HUES48 (cell line): ENCODE data around the gene ADAMTS5.

ENCODE experiments used
- H3K27ac ChIP-seq: one replicate; pipeline ENCODE4 v1.7.0; 2013; ENCODE audit warnings: low read depth, low read length, inconsistent platforms
- H3K27me3 ChIP-seq: 2 replicates; pipeline ENCODE4 v1.6.1; 2013; ENCODE audit warnings: mild to moderate bottlenecking, low read length; ENCODE audit not compliant: control insufficient read depth, insufficient read depth
- H3K36me3 ChIP-seq: 2 replicates; pipeline ENCODE4 v1.6.1; 2013; ENCODE audit warnings: low read length; ENCODE audit not compliant: control insufficient read depth, insufficient read depth
- H3K4me1 ChIP-seq: 2 replicates; pipeline ENCODE4 v1.6.1; 2013; ENCODE audit warnings: mild to moderate bottlenecking, low read length; ENCODE audit not compliant: control insufficient read depth, insufficient read depth
- H3K4me3 ChIP-seq: 2 replicates; pipeline ENCODE4 v1.5.1; 2013; ENCODE audit warnings: mild to moderate bottlenecking, low read depth, low read length
- H3K9ac ChIP-seq: 2 replicates; pipeline ENCODE4 v1.6.1; 2013; ENCODE audit warnings: mild to moderate bottlenecking, low read depth, low read length, moderate library complexity
- H3K9me3 ChIP-seq: 2 replicates; pipeline ENCODE4 v1.6.1; 2013; ENCODE audit warnings: low read length; ENCODE audit not compliant: control insufficient read depth, insufficient read depth

The ADAMTS5 gene

DNA sequence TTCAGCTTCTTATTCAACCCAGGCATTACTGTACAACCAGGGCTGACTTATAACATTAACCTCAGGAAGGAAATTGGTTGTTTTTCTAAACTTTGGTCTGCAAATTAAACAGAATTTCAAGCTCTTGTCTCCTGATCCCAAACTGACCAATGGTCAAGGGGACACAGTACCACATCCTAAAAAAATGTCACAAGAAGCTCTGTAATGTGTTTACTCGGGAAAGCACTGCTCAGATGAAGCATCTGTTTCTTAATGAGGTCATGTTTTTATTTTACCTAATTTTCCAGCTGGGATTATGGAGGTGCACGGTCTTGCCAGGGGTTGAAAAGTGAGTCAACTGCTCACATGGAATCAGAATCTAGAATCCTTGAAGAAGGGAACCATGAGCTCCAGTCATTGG lies 18.7 kb downstream of the ADAMTS5 start:
- no peak overlapping the region for H3K4me3 ChIP-seq
- no peaks in the 10 kb centered on the region for H3K9me3 ChIP-seq
- H3K36me3 ChIP-seq, result no peaks in the 10 kb centered on the region
- H3K4me1 ChIP-seq, result peaks cover 30% of the 10 kb centered on the region
- no peak overlapping the region for H3K9ac ChIP-seq
- no peak overlapping the region for H3K27ac ChIP-seq
- peaks cover 18% of the 10 kb centered on the region for H3K27me3 ChIP-seq

DNA sequence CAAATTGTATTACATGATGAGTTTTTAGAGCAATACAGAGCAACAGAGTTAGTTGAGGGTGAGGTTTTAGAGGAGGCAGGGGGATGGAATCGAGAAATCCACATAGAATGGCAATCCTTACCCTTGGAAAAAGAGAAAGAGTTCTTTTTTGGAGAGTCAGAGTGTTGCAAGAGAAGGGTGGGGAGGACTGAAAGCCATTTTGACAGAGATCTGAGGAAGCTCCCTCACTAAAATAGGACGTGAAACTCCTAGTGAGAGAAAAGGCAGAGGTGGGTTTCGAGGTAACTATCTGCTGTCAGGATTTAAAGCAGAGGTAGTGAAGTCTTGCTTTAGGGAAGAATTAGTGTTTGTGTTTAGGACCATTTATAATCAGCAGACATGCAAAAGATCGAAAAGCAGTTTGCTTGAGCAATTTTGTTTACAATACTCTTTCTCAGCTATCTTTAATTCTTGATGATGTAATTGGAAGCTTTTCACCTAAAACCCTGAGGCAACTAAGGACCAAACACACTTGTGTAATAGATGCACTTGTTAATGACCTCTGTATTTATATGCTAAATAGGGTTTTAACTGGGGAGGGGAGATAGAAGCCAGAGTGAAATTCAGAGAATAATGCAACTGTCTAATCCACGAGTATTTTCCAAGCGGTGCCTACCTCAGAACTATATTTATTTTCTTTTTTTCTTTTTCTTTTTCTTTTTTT lies 20.0 kb downstream of the ADAMTS5 start:
- Histone ChIP-seq H3K4me1 (peaks cover 25% of the 10 kb centered on the region), H3K9ac (no peak overlapping the region), H3K36me3 (no peaks in the 10 kb centered on the region), H3K27me3 (peaks cover 18% of the 10 kb centered on the region), H3K4me3 (no peak overlapping the region), H3K9me3 (no peaks in the 10 kb centered on the region), H3K27ac (peak overlapping the region; percentile 32)

GRCh38 chr21:26945916-26946675 lies 20.8 kb downstream of the ADAMTS5 start:
- Histone ChIP-seq H3K9me3 (no peaks in the 10 kb centered on the region), H3K27ac (no peak overlapping the region), H3K9ac (no peak overlapping the region), H3K4me1 (peaks cover 25% of the 10 kb centered on the region), H3K27me3 (peaks cover 18% of the 10 kb centered on the region), H3K4me3 (no peak overlapping the region), H3K36me3 (no peaks in the 10 kb centered on the region)

- Histone ChIP-seq H3K36me3 (no peaks in the 10 kb centered on the region), H3K27ac (no peak overlapping the region), H3K9ac (no peak overlapping the region), H3K4me1 (peaks cover 28% of the 10 kb centered on the region), H3K9me3 (no peaks in the 10 kb centered on the region), H3K27me3 (peaks cover 18% of the 10 kb centered on the region), H3K4me3 (no peak overlapping the region)
Observed at GRCh38 chr21:26943921-26944320, 23.0 kb downstream of the ADAMTS5 start.

- H3K4me1 ChIP-seq, result peaks cover 15% of the 10 kb centered on the region
- no peaks in the 10 kb centered on the region for H3K9me3 ChIP-seq
- no peak overlapping the region for H3K9ac ChIP-seq
- H3K27ac ChIP-seq, result no peak overlapping the region
- no peaks in the 10 kb centered on the region for H3K36me3 ChIP-seq
- H3K27me3 ChIP-seq, result peaks cover 8% of the 10 kb centered on the region
- no peak overlapping the region for H3K4me3 ChIP-seq
Observed at GRCh38 chr21:26941421-26941820, 25.5 kb downstream of the ADAMTS5 start.

- no peak overlapping the region for H3K27ac ChIP-seq
- H3K4me1 ChIP-seq, result 0 out of 2 replicates have a peak, but pooled peaks cover 4% of the 10 kb centered on the region
- no peak overlapping the region for H3K9ac ChIP-seq
- no peaks in the 10 kb centered on the region for H3K9me3 ChIP-seq
- H3K4me3 ChIP-seq, result no peak overlapping the region
- no peaks in the 10 kb centered on the region for H3K36me3 ChIP-seq
- H3K27me3 ChIP-seq, result no peaks in the 10 kb centered on the region
Observed at GRCh38 chr21:26939601-26940111, 27.2 kb downstream of the ADAMTS5 start.

DNA sequence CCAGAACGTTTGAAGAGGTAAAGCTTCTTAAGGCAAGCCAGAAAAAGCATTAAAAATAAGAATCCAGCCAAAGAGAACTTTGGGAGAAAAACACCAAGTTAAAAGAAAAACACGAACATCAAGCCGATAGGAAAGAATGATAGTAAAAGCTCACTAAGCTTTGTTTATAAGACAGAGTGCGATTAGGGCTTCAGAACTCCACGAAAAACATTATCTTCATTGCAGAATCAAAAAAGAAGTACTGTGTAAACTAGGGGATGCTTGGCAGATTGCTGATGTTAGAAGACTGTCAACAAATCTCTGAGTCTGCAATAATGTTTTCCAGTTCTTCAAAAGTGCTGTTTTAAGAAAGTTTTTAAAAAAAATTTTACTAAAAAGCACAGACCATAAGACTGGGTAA lies 30.2 kb downstream of the ADAMTS5 start:
- Histone ChIP-seq H3K4me1 (0 out of 2 replicates have a peak, but pooled peaks cover 4% of the 10 kb centered on the region), H3K27ac (no peak overlapping the region), H3K9ac (no peak overlapping the region), H3K27me3 (no peaks in the 10 kb centered on the region), H3K4me3 (no peak overlapping the region), H3K9me3 (no peaks in the 10 kb centered on the region), H3K36me3 (no peaks in the 10 kb centered on the region)

DNA sequence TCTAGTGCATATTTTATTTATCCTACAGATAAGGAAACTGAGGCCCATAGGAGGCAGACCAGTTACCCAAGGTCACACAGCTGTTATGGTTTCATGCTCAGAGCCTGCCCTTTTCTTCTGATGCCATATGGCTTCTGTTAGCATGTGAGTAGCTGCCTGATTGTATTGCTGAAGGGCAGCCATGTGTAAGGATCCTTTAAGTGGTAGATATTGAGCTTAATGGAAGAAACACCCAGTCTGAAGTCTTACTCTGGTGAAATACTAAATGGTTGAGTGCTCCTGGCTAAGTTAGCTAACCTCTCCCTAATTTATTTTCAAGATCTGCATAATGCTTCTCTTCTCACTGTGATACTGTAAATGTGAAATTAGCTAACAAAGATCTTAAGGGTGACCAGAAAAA lies 30.9 kb downstream of the ADAMTS5 start:
- no peak overlapping the region for H3K27ac ChIP-seq
- H3K9me3 ChIP-seq, result no peaks in the 10 kb centered on the region

DNA sequence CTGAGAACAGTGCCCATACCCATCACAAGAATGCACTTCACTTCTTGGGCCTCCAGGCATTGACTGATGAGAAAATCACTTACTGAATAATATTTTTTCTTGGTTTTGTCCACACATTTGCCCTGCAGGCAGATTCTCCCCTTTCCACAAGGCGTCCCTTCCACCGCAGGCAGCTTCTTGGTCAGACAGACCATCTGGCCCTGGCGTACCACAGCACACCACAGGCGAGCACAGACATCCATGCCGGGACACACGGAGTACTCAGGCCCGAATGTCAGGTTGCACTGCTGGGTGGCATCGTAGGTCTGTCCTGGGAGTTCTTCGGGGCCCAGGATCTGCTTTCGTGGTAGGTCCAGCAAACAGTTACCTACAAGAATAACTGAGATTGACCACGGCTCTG lies 32.5 kb downstream of the ADAMTS5 start:
- Histone ChIP-seq H3K4me3 (no peak overlapping the region), H3K36me3 (no peaks in the 10 kb centered on the region), H3K27me3 (no peaks in the 10 kb centered on the region)

More for the DNA sequence above, 30.9 kb downstream of the ADAMTS5 start:
- Histone ChIP-seq H3K36me3 (no peaks in the 10 kb centered on the region), H3K4me1 (0 out of 2 replicates have a peak, but pooled peaks cover 4% of the 10 kb centered on the region), H3K9ac (no peak overlapping the region), H3K4me3 (no peak overlapping the region), H3K27me3 (no peaks in the 10 kb centered on the region)

DNA sequence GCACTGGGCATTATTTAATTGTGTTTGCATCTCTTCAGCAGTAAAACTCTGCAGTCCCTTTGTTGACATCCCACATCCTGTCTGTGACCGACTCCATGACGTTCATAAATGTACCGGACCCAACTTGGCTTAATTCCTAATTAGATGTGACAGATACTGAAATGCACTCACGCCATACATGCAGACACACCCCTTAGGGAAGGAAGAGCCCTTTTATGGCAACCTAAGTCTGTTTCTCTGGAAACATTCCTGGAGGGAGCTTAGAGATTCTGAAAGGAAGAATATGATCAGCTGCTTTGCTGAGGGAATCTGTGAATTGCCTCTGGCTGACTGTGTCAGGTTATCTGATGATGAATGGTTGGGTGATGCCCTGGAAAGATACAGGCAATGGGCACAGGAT lies 33.4 kb downstream of the ADAMTS5 start:
- Histone ChIP-seq H3K36me3 (no peaks in the 10 kb centered on the region), H3K4me1 (no peaks in the 10 kb centered on the region), H3K9ac (no peak overlapping the region), H3K9me3 (no peaks in the 10 kb centered on the region), H3K4me3 (no peak overlapping the region), H3K27me3 (no peaks in the 10 kb centered on the region), H3K27ac (no peak overlapping the region)

More for the DNA sequence above, 32.5 kb downstream of the ADAMTS5 start:
- H3K27ac ChIP-seq, result no peak overlapping the region
- H3K9ac ChIP-seq, result no peak overlapping the region
- no peaks in the 10 kb centered on the region for H3K9me3 ChIP-seq
- H3K4me1 ChIP-seq, result no peaks in the 10 kb centered on the region

- Histone ChIP-seq H3K27ac (peak overlapping the region; percentile 36), H3K9ac (no peak overlapping the region)
Observed at GRCh38 chr21:26925636-26926035, 41.3 kb downstream of the ADAMTS5 start.

More at GRCh38 chr21:26925636-26926035, 41.3 kb downstream of the ADAMTS5 start:
- no peaks in the 10 kb centered on the region for H3K9me3 ChIP-seq
- no peaks in the 10 kb centered on the region for H3K36me3 ChIP-seq
- no peak overlapping the region for H3K4me3 ChIP-seq
- H3K27me3 ChIP-seq, result no peaks in the 10 kb centered on the region
- peaks cover 10% of the 10 kb centered on the region for H3K4me1 ChIP-seq
